ENCODE measurements around the gene MAMSTR. TPM values are rescaled to one million over a fixed set of nuclear protein-coding genes. Genes with fewer than 3 reads are reported as not detected.
A peak's percentile ranks its signal among the peaks of the same experiment; 100 is the strongest.
"Not testable (repeated sequence)": the region's sequence is repeated elsewhere in the genome, so short reads cannot be mapped to it uniquely, and the experiment has no call there.

Gene MAMSTR
- total and polyA plus RNA-seq, 8 donors = 0.46 to 3.6 (median 1.5) TPM; not detected in 3

GRCh38 chr19:48681127-48681470, 38.4 kb downstream of the MAMSTR start:
- Histone ChIP-seq H3K27ac (peak overlapping the region; percentile 33 to 68 (median 50)), H3K27me3 (no peaks in the 10 kb centered on the region), H3K36me3 (no peaks in the 10 kb centered on the region), H3K4me3 (no peak overlapping the region), H3K9me3 (no peaks in the 10 kb centered on the region), H3K4me1 (peaks cover 9 to 50% (median 31%) of the 10 kb centered on the region in 4 donors)
- TF ChIP-seq, protein P1, sequence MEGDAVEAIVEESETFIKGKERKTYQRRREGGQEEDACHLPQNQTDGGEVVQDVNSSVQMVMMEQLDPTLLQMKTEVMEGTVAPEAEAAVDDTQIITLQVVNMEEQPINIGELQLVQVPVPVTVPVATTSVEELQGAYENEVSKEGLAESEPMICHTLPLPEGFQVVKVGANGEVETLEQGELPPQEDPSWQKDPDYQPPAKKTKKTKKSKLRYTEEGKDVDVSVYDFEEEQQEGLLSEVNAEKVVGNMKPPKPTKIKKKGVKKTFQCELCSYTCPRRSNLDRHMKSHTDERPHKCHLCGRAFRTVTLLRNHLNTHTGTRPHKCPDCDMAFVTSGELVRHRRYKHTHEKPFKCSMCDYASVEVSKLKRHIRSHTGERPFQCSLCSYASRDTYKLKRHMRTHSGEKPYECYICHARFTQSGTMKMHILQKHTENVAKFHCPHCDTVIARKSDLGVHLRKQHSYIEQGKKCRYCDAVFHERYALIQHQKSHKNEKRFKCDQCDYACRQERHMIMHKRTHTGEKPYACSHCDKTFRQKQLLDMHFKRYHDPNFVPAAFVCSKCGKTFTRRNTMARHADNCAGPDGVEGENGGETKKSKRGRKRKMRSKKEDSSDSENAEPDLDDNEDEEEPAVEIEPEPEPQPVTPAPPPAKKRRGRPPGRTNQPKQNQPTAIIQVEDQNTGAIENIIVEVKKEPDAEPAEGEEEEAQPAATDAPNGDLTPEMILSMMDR (IDR thresholded peaks at IDR 0.05) = no peak
- TF ChIP-seq POLR2A (IDR thresholded peaks at IDR 0.05) (no peak), EP300 (IDR thresholded peaks at IDR 0.05) (no peak), POLR2AphosphoS5 (IDR thresholded peaks at IDR 0.05) (peak in 2 of 3 donors; percentile 10 to 24)
- peak; percentile 57 to 75 for DNase-seq
- intact Hi-C loops (cut with DNase I; ENCODE audit: low total_unique reads) = no loop called here
- WGBS, 5 donors = 22 to 60% (median 56%) methylated on average over 7 of the region's 7 CpGs

DNA sequence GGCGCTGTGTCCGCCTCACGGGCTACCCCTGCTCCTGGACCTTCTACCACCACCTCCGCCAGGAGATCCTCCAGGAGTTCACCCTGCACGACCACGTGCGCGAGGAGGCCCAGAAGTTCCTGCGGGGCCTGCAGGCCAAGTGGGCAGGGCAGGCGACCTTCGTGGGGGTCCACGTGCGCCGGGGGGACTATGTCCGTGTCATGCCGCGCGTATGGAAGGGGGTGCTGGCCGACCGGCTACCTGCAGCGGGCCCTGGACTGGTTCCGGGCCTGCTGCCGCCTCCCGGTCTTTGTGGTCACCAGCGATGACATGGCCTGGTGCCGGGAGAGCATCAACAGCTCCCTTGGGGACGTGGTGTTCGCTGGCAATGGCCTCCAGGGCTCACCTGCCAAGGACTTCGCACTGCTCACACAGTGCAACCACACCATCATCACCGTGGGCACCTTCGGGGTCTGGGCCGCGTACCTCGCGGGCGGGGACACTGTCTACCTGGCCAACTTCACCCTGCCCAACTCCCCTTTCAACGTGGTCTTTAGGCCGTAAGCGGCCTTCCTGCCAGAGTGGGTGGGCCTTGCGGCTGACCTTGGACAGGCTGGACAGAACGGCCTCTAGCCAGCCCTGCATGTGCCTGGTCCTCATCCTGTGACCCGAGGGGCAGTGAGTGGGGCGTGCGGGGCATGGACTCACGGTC, 38.9 kb downstream of the MAMSTR start:
- Histone ChIP-seq H3K36me3 (no peaks in the 10 kb centered on the region), H3K4me3 (no peak overlapping the region), H3K4me1 (peaks cover 11 to 49% (median 36%) of the 10 kb centered on the region in 4 donors), H3K27me3 (no peaks in the 10 kb centered on the region), H3K9me3 (no peaks in the 10 kb centered on the region), H3K27ac (peak overlapping the region; percentile 33 to 68 (median 50))
- TF ChIP-seq POLR2AphosphoS5 (IDR thresholded peaks at IDR 0.05) = no peak
- TF ChIP-seq, protein P1 (IDR thresholded peaks at IDR 0.05) = no peak
- DNase-seq = no peak
- intact Hi-C loops (cut with DNase I; ENCODE audit: low total_unique reads) = no loop called here
- WGBS, 5 donors = 82 to 88% (median 86%) methylated on average over 35 to 45 of the region's 45 CpGs

DNA sequence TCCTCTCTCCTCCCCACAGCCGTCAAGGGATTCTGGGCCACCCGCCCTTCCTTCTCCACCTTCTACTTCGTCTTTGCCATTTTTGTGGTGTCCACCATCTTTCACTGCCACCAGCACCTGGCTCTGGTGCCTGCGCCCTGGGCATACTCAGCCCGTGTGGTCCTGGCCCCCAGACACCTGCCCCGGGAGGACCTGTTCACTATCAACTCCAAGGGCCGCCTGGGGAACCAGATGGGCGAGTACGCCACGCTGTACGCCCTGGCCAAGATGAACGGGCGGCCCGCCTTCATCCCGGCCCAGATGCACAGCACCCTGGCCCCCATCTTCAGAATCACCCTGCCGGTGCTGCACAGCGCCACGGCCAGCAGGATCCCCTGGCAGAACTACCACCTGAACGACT, 39.5 kb downstream of the MAMSTR start:
- H3K27me3 ChIP-seq; H3K4me3 ChIP-seq; H3K9me3 ChIP-seq; DNase-seq; H3K36me3 ChIP-seq; intact Hi-C loops (cut with DNase I; ENCODE audit: low total_unique reads): not testable (repeated sequence)
- 92 to 96% (median 94%) methylated on average over 13 to 19 of the region's 19 CpGs for whole genome bisulfite sequencing, 5 donors
- peak overlapping the region in 1 of 5 donors; percentile 87 for H3K27ac ChIP-seq
- peaks cover 17 to 49% (median 37%) of the 10 kb centered on the region in 4 donors for H3K4me1 ChIP-seq

- peak in 2 of 3 donors; percentile 76 to 82 for TF ChIP-seq POLR2AphosphoS5 (IDR thresholded peaks at IDR 0.05)
- TF ChIP-seq POLR2A (IDR thresholded peaks at IDR 0.05) = no peak
- Histone ChIP-seq H3K4me3 (no peak overlapping the region), H3K27me3 (no peaks in the 10 kb centered on the region), H3K36me3 (no peaks in the 10 kb centered on the region), H3K27ac (peak overlapping the region; percentile 62 to 87 (median 67)), H3K4me1 (peaks cover 15 to 34% (median 24%) of the 10 kb centered on the region in 4 donors), H3K9me3 (no peaks in the 10 kb centered on the region)
- peak; percentile 73 to 90 for DNase-seq
- WGBS, 5 donors = 18 to 43% (median 35%) methylated on average over 4 of the region's 4 CpGs
- intact Hi-C loops (cut with DNase I; ENCODE audit: low total_unique reads) = no loop called here
These were observed 41.3 kb downstream of the MAMSTR start for GRCh38 chr19:48678201-48678600.

DNA sequence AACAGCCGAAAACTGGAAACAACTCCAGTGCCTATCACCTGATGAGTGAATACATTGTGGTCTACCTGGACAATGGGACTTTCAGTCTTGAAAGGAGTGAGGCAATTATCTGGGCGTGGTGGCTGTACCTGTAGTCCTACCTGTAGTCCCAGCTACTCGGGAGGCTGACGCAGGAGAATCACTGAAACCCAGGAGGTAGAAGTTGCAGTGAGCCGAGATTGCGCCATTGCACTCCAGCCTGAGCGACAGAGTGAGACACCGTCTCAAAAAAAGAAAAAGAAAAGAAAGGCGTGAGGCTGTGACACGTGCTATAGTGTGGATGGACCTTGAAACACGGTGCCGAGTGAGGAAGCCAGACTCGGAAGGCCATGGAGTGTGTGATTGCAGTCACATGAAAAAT, 42.6 kb downstream of the MAMSTR start:
- DNase-seq = peak; percentile 67 to 89
- 42 to 76% (median 57%) methylated on average over 13 of the region's 13 CpGs for WGBS, 5 donors
- Histone ChIP-seq H3K27me3 (no peaks in the 10 kb centered on the region), H3K4me1 (peaks cover 13 to 29% (median 20%) of the 10 kb centered on the region in 4 donors), H3K36me3 (no peaks in the 10 kb centered on the region), H3K9me3 (no peaks in the 10 kb centered on the region), H3K27ac (peak overlapping the region; percentile 28 to 87 (median 67)), H3K4me3 (no peak overlapping the region)
- TF ChIP-seq EP300 (IDR thresholded peaks at IDR 0.05) (no peak), POLR2A (IDR thresholded peaks at IDR 0.05) (no peak), POLR2AphosphoS5 (IDR thresholded peaks at IDR 0.05) (peak in 2 of 3 donors; percentile 71 to 72)
- TF ChIP-seq, protein P1 (IDR thresholded peaks at IDR 0.05) = no peak
- intact Hi-C loops (cut with DNase I; ENCODE audit: low total_unique reads) = no loop called here

All from stomach (tissue), 9 donors.